ENCODE results near the gene PCDHA3.
"Not testable (repeated sequence)": the region's sequence is repeated elsewhere in the genome, so short reads cannot be mapped to it uniquely, and the experiment has no call there.

PCDHA3 gene

DNA sequence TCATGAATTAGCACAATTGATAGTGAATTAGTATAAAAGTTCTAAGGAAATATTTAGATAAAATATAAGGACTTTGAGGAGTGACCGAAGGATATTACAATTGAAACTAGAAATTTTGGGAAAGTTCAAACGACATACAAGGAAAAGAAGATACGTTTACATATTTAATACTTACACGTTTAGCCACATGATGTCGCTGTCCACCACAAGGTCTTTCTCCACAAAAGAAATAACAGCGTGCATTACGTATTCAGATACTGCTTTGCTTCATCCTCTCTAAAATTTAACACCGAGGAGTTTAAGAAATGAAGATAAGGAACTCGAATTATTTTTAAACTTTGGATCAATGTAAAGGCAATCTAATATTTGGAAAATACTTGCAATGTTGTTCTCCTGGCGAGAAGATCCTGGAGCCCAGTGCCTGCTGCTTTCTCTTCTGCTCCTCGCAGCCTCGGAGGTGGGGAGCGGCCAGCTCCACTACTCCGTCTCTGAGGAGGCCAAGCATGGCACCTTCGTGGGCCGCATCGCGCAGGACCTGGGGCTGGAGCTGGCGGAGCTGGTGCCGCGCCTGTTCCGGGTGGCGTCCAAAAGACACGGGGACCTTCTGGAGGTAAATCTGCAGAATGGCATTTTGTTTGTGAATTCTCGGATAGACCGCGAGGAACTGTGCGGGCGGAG lies at the start of gene PCDHA3:
PCDHA3 (plus strand) TSS at position 242 of the 678 bp plus-strand sequence.
- no peak for DNase-seq

DNA sequence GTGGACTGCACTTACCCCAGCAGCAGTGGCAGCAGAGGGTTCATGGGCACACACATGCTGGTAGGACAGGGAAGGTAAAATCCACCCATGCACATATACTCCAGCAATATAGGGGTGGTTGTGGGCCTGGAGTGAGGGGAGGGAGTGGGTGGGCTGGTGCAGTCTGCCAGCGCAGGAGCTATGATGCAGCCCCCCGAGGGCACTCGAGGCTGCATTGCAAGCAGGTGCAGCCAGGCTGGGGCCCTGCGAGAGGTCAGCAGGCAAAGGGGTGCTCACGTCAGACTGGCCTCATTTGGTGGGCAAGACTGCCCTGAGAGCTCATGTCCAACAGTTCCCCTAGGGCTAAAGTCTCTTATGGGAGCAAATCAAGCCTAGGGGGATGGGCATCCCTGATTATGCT lies 47.3 kb upstream of the PCDHA3 start:
- no peak for DNase-seq

DNA sequence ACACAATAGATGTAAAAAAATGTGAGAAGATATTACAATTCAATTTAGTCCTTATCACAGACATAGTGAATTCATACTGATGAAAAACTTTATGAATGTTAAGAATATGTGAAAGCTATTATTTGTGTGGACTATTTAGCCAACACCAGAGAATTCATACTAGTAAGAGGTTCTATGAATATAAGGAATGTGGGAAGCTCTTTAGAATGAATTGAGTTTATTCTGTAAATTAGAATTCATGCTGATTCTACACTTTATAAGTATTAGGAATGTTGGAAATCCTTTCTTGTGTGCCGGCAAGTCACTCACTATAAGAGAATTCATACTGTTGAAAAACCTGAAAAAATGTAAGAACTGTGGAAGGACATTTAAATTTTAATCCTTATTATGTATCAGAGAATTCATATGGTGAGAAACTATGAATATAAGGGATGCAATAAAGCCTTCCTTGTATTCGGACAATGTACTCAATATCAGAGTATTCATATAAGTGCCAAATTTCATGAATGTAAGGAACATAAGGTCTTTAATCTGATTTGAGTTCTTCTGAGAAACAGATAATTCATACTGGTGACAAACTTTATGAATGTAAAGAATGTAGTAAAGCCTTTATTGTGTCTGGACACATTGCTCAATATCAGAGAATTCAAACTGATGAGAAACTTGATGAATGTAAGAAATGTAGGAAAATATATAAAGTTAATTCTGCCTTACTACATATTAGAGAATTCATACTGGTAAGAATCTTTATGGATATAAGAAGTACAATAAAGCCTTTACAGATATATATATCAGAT lies 36.5 kb upstream of the PCDHA3 start:
- no peak for DNase-seq

DNA sequence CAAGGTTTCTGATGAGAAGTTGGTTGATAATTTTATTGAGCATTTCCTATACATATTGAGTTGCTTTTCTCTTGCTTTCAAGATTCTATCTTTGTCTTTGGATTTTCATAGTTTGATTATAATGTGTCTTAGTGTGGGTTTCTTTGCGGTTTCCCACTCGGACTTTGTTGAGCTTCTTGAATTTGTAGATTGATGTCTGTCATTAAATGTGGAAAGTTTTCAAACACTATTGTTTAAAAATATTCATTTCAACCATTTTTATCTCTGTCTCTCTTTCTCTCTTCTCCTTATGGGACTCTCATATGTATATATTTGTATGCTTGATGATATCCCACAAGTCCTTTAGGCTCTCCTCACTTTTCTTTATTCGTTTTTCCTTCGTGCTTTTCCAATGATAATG lies 33.4 kb upstream of the PCDHA3 start:
- DNase-seq: no peak

DNA sequence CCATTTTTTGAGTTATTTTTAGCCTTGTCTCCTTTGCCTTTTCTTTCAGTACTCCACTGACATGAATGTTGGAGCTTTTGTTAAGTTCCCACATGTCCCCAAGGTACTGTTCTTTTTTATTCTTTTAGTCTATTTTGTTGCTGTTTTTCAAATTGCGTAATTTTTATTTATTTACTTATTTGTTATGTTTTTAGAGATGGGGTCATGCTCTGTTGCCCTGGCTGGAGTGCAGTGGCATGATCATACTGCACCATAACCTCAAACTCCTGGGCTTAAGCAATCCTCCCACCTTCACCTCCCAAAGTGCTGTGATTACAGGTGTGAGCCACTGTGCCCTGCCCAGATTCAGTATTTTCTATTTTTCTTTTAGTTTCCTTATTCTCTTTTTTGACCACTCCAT lies 20.3 kb upstream of the PCDHA3 start:
- no peak for DNase-seq

DNA sequence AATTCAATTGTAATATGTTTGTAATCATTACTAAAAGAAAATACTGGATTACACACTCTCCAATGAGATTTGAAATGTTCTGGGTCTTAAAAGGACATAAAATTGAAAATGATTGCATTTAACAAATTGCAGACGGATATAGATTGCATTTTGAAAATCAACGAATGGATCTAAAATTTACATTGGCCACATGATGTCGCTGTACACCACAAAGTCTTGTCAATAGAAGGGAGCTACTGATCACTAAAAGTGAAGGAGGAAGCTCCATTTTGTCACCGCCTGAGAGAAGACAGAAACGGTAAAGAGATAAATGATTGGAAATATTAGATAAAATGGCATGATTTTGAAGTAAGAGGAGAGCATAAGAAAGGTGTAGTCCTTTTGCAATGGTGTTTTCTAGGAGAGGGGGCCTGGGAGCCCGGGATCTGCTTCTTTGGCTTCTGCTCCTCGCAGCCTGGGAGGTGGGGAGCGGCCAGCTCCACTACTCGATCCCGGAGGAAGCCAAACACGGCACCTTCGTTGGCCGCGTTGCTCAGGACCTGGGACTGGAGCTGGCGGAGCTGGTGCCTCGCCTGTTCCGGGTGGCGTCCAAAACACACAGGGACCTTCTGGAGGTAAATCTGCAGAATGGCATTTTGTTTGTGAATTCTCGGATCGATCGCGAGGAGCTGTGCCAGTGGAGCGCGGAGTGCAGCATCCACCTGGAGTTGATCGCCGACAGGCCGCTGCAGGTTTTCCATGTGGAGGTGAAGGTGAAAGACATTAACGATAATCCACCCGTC lies 14.8 kb upstream of the PCDHA3 start, which contains the start of gene PCDHA1:
PCDHA1 (plus strand) TSS at position 236 of the 782 bp plus-strand sequence.
- no peak for DNase-seq

DNA sequence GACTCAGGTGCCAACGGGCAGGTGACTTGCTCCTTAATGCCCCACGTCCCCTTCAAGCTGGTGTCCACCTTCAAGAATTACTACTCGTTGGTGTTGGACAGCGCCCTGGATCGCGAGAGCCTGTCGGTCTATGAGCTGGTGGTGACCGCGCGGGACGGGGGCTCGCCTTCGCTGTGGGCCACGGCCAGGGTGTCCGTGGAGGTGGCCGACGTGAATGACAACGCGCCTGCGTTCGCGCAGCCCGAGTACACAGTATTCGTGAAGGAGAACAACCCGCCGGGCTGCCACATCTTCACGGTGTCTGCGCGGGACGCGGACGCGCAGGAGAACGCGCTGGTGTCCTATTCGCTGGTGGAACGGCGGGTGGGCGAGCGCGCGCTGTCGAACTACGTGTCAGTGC lies 13.4 kb upstream of the PCDHA3 start:
- DNase-seq: not testable (repeated sequence)

DNA sequence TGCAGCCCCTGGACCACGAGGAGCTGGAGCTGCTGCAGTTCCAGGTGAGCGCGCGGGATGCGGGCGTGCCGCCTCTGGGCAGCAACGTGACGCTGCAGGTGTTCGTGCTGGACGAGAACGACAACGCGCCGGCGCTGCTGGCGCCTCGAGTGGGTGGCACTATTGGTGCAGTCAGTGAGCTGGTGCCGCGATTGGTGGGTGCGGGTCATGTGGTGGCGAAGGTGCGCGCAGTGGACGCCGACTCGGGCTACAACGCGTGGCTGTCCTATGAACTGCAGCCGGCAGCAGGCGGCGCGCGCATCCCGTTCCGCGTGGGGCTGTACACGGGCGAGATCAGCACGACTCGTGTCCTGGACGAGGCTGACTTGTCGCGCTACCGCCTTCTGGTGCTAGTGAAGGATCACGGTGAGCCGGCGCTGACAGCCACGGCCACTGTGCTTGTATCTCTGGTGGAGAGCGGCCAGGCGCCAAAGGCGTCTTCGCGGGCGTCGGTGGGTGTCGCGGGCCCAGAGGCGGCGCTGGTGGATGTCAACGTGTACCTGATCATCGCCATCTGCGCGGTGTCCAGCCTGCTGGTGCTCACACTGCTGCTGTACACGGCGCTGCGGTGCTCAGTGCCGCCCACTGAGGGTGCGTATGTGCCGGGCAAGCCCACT lies 12.9 kb upstream of the PCDHA3 start:
- not testable (repeated sequence) for DNase-seq

DNA sequence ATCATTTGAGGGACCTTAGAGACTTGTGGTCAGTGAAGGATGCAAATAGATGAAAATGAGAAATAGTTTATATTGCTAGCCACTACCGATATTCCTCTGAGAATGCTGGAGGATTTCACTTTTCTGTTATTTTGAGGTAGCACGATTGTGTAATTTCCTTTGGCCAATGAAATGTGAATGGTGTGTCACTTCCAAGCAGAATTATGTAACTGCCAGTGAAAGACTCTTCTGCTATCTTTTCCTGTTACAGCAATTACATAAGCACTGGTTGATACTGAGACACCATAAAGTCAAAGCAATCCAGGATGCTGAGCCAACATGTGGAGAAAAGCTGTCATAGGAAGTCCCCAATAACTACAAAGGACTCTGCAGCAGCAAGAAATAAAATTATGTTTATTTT lies 9.8 kb upstream of the PCDHA3 start:
- no peak for DNase-seq

DNA sequence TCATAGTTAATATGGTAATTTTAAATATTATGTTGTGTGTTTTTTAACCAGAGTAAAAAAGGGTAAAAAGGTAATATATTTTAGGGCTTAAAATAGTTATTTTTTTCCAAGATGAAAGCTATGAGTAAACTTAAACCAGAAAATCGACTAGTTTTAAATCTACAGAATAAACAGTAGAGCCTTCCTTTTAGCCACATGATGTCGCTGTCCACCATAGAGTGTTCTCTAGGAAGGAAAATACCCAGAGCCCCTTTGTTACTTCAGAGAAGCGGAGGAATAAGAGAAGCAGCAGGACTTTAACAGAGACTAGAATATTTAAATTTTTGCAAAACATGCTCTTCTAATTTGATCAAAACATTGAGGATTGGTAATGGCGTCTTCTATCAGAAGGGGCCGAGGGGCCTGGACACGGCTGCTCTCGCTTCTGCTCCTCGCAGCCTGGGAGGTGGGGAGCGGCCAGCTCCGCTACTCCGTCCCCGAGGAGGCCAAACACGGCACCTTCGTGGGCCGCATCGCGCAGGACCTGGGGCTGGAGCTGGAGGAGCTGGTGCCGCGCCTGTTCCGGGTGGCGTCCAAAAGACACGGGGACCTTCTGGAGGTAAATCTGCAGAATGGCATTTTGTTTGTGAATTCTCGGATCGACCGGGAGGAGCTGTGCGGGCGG lies 6.1 kb upstream of the PCDHA3 start, which contains the start of gene PCDHA2:
PCDHA2 (plus strand) TSS at position 258 of the 664 bp plus-strand sequence.
- peak; percentile 41 to 46 for DNase-seq

DNA sequence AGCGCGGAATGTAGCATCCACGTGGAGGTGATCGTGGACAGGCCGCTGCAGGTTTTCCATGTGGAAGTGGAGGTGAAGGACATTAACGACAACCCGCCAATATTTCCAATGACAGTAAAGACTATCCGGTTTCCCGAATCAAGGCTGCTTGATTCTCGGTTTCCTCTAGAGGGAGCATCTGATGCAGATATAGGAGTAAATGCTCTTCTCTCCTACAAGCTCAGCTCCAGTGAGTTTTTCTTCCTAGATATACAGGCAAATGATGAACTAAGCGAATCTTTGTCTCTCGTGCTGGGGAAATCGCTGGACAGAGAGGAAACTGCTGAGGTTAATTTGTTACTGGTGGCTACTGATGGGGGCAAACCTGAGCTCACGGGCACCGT lies 5.6 kb upstream of the PCDHA3 start:
- DNase-seq: peak; percentile 17 to 32

DNA sequence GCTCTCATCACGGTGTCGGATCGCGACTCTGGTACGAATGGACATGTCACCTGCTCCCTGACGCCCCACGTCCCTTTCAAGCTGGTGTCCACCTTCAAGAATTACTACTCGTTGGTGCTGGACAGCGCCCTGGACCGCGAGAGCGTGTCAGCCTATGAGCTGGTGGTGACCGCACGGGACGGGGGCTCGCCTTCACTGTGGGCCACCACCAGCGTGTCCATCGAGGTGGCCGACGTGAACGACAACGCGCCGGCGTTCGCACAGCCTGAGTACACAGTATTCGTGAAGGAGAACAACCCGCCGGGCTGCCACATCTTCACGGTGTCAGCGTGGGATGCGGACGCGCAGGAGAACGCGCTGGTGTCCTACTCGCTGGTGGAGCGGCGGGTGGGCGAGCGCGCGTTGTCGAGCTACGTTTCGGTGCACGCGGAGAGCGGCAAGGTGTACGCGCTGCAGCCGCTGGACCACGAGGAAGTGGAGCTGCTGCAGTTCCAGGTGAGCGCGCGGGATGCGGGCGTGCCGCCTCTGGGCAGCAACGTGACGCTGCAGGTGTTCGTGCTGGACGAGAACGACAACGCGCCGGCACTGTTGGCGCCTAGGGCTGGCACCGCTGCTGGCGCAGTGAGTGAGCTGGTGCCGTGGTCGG lies 4.7 kb upstream of the PCDHA3 start:
- not testable (repeated sequence) for DNase-seq

DNA sequence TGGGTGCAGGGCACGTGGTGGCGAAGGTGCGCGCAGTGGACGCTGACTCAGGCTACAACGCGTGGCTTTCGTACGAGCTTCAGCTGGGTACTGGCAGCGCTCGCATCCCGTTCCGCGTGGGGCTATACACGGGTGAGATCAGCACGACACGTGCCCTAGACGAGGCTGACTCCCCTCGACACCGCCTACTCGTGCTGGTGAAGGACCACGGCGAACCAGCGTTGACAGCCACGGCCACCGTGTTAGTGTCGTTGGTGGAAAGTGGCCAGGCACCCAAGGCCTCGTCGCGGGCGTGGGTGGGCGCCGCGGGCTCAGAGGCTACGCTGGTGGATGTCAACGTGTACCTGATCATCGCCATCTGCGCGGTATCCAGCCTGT lies 4.2 kb upstream of the PCDHA3 start:
- DNase-seq: no peak

DNA sequence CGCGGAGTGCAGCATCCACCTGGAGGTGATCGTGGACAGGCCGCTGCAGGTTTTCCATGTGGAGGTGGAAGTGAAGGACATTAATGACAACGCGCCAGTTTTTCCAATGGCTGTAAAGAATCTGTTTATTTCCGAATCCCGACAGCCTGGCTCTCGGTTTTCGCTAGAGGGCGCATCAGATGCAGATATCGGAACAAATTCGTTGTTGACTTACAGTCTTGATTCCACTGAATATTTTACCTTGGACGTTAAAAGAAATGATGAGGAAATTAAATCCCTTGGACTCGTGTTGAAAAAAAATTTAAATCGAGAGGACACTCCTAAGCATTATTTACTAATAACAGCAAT lies 611 bp downstream of the PCDHA3 start:
- no peak for DNase-seq

DNA sequence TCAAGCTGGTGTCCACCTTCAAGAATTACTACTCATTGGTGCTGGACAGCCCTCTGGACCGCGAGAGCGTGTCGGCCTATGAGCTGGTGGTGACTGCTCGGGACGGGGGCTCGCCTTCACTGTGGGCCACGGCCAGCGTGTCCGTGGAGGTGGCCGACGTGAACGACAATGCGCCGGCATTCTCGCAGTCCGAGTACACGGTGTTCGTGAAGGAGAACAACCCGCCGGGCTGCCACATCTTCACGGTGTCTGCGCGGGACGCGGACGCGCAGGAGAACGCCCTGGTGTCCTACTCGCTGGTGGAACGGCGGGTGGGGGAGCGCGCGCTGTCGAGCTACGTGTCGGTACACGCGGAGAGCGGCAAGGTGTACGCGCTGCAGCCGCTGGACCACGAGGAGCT lies 1.5 kb downstream of the PCDHA3 start:
- not testable (repeated sequence) for DNase-seq

DNA sequence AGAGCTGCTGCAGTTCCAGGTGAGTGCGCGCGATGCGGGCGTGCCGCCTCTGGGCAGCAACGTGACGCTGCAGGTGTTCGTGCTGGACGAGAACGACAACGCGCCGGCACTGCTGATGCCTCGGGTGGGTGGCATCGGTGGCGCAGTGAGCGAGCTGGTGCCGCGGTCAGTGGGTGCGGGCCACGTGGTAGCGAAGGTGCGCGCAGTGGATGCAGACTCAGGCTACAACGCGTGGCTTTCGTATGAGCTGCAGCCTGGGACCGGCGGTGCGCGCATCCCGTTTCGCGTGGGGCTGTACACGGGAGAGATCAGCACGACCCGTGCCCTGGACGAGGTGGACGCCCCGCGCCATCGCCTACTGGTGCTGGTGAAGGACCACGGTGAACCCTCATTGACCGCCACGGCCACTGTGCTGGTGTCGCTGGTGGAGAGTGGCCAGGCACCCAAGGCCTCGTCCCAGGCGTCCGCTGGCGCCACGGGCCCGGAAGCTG lies 2.0 kb downstream of the PCDHA3 start:
- no peak for DNase-seq

DNA sequence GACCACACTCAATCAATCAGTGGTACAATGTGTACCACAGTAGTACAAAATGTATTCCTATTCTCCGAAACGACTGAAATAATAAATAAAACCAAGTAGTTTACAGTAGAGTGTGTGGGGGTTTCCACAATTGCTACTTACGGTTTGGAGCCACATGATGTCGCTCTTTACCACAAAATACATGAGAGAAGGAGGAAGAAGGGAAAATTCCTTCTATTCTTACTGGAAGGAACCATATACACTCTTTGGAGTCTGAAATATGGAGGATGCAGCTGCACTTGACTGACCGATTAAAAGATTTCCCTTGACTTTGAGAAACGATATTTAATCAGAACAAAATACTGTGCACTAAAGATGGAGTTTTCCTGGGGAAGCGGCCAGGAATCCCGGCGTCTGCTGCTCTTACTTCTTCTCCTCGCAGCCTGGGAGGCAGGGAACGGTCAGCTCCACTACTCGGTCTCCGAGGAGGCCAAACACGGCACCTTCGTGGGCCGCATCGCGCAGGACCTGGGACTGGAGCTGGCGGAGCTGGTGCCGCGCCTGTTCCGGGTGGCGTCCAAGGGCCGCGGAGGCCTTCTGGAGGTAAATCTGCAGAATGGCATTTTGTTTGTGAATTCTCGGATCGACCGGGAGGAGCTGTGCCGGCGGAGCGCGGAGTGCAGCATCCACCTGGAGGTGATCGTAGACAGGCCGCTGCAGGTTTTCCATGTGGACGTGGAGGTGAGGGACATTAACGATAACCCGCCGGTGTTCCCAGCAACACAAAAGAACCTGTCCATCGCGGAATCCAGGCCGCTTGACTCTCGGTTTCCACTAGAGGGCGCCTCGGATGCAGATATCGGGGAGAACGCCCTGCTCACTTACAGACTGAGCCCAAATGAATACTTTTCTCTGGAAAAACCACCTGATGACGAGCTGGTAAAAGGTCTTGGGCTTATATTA lies 6.2 kb downstream of the PCDHA3 start, which contains the start of gene PCDHA4:
PCDHA4 (plus strand) TSS at position 235 of the 942 bp plus-strand sequence.
- no peak for DNase-seq

DNA sequence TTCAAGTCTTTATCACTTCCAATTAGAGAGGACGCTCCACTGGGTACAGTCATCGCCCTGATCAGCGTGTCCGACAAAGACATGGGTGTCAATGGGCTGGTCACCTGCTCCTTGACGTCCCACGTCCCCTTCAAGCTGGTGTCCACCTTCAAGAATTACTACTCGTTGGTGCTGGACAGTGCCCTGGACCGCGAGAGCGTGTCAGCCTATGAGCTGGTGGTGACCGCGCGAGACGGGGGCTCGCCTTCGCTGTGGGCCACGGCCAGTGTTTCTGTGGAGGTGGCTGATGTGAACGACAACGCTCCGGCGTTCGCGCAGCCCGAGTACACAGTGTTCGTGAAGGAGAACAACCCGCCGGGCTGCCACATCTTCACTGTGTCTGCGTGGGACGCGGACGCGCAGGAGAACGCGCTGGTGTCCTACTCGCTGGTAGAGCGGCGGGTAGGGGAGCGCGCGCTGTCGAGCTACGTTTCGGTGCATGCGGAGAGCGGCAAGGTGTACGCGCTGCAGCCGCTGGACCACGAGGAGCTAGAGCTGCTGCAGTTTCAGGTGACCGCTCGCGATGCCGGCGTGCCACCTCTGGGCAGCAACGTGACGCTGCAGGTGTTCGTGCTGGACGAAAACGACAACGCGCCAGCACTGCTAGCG lies 7.5 kb downstream of the PCDHA3 start:
- not testable (repeated sequence) for DNase-seq

DNA sequence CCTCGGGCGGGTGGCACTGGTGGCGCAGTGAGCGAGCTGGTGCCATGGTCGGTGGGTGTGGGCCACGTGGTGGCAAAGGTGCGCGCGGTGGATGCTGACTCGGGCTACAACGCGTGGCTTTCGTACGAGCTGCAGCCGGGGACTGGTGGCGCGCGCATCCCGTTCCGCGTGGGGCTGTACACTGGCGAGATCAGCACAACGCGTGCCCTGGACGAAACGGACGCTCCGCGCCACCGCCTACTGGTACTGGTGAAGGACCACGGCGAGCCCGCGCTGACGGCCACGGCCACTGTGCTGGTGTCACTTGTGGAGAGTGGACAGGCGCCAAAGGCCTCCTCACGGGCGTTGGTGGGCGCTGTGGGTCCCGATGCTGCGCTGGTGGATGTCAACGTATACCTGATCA lies 8.0 kb downstream of the PCDHA3 start:
- no peak for DNase-seq

Data from NCI-H187 (cell line).